HG03442 (cell line): ENCODE results near the gene LCN10.
"Not testable (repeated sequence)": the region's sequence is repeated elsewhere in the genome, so short reads cannot be mapped to it uniquely, and the experiment has no call there.

Source experiments
- ATAC-seq: cut with Tn5 transposase; IDR thresholded peaks from one replicate; pipeline ENCODE4 v1.9.1; 2021; ENCODE audit warnings: mild to moderate bottlenecking, moderate library complexity; ENCODE audit not compliant: unreplicated experiment

Gene LCN10

DNA sequence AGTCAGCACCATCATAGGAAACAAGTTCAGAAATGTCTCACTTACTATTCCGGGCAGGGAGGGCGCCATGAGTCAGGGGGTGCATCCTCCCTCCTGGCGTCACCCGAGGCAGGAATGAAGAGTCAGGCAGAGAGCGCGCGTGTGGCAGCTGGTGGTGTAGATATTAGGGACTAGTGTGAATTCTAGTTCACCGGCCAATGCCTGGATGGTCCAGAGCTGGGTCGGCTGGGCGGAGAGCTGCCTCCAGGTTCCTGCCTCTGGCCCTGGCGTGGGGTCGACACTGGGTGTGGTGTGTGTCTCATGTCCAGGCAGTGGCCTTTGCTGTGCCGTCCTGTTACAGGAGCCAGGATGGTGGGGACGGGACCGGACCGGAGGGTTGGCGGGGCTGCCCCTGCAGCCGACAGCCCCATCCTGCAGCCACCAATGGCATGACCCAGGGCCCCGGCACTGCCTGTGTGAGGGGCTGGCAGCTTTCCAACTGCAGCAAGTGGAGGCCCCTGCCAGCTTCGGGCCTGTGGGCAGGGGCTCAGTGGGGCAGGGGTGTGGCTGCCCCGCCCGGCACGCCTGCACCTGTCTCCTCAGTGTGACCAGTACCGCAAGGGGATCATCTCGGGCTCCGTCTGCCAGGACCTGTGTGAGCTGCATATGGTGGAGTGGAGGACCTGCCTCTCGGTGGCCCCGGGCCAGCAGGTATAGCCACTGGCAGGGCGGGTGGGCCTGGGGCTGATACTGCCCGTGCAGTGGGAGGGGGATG is 21.2 kb downstream of the LCN10 start:
- no peak for ATAC-seq

DNA sequence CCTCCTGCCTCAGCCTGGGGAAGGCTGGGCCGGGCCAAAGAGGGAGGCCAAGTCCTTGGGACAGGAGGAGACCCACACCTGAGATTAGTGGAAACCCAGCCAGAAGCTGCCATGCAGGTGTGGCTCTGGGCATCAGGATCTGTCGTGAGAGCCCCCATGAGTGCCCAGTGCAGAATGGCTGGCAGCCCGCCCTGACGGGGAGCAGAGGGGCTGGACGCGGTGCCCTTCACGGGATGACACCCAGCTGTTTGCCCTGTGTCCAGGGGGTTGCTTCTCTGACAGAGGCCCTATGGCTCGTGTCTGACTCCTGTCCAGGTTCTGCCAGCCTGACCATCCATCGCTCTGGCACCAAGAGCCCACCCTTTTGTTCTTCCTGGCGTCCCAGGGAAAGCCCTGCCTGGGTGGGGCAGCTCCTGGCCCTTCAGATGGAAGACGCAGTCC is 21.8 kb downstream of the LCN10 start:
- ATAC-seq: no peak

DNA sequence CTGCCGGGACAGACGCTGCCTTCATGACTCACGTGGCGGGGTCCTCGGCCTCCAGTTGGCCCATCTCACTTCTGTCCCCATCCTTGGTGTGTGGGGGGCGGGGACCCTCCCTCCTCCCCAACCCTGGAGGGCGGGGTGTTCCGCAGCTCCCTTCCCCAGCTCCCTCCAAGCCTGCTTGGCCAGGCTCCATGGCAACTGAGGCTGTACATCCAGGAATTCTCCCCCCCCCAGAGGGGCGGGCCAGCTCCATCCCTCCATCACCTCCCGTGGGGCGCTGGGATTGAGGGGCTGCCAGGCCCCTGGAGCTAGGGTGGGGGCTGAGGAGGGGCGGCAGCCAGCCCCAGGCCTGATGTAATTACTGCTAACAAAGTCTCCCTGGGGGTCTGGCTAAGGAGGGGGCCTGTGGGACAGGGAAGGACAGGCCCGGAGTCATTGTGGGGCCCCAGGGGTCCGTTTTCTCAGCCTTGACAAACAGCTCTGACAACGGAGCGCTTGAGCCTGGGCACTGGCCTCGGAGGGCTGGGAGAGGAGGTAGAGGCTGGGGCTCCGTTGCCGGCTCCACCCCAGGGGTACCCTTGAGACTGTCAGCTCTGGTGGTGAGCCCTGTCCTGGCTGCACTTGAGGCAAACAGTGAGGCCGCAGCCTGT is 22.4 kb downstream of the LCN10 start:
- ATAC-seq: no peak

DNA sequence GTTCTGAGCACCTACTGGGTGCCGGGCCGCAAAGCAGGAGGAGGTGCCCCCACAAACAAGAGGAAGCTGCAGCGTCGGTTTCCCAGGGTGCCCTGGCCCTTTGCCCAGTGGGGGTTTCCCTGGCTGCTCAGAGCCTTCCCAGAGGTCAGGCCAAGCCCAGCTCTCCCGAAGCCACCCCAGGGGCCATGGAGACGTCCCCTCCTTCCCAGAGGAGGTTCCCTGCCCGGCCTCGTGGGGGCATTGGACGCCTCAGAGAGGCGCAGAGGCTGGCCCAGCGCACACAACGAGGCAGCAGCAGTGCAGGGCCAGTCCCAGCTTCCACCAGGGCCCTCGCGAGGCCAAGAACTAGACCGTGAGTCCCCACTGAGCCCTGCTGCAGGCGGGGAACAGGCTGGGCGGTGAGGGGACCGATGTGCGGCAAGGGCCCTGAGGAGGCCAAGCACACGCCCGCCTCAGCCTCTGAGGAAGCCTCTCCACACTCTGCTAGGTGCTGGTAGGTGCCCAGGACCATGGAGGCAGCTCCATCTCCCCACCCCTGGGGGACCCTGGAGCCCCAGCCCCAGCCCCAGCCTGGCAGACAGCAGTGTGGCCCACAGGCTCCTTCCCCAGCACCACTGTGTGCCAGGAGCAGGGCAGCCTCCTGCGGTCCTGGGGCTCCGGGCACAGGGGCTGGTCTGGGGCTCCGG is 23.4 kb downstream of the LCN10 start:
- ATAC-seq: no peak

DNA sequence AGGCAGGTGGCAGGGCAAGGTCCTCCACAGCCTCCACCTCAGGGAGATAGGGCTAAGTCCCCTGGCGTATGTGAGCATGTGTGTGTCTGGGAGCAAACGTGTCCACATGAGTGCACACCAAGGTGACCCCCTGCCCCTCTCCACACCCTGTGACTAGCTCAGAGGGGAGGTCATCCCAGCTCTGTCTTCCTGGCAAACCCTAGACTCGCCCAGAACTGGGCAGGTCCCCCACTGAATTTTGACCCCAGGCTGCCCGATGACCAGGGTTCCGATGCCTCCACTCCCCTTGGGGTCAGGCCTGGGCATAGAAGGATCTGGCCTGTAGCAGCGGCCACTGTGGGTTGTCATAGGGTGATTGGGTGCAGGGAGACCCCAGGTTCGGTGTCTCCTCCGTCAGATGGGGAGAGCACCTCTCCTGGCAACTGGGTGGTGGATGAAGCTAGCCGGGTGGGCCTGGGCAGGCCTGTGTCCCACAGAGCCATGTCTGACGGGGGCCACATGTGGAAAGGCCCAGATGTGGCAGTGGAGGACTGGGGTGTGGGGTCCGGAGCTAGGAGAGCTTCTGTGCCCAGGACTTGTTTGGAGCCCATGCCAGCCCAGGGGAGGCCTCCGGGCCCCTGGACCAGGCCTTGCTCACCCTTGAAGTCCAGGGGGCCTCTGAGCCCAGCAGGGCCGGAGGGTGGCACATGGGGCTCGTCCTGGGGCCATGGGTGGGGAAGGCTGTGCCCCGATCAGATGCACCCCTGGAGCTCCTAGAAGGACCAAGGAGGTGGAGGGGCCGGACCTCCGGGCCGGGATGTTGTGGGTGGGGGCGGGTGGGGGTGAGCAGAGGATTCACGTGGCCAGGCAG is 24.2 kb downstream of the LCN10 start:
- ATAC-seq: no peak

DNA sequence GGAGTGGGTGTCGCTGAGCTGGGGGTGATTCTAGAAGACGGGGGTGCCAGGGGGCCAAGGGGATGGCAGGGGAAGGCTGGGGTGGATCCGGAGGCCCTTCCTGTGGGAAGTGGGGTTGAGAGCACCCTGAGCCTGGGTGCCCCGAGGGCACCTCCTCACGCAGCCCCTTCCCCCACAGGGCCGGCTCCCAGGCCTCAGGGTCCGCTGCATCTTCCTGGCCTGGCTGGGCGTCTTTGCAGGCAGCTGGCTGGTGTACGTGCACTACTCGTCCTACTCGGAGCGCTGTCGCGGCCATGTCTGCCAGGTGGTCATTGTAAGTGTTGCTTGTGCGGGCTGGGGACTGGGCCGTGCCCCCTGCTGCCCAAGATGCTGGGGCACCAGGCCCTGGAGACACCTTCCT is 25.3 kb downstream of the LCN10 start:
- no peak for ATAC-seq

DNA sequence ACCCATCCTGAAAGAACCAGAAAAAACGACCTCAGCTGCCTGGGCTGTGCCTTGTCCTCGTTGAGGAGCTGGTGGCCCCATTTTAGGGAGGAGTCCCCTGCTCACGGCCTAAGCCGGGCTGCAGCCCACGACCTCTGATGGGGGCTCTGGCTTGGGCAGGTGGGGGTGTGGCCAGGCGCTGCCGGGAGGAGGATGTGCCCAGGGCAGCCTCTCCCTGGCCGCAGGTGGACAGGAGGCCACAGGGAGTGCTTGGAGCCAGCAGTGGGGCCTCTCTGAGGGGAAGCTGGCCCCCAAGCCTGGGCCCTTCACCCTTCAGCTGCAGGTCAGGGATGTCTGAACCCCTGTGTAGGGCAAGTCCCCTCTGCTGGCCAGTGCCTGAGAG is 27.9 kb downstream of the LCN10 start:
- ATAC-seq: no peak

DNA sequence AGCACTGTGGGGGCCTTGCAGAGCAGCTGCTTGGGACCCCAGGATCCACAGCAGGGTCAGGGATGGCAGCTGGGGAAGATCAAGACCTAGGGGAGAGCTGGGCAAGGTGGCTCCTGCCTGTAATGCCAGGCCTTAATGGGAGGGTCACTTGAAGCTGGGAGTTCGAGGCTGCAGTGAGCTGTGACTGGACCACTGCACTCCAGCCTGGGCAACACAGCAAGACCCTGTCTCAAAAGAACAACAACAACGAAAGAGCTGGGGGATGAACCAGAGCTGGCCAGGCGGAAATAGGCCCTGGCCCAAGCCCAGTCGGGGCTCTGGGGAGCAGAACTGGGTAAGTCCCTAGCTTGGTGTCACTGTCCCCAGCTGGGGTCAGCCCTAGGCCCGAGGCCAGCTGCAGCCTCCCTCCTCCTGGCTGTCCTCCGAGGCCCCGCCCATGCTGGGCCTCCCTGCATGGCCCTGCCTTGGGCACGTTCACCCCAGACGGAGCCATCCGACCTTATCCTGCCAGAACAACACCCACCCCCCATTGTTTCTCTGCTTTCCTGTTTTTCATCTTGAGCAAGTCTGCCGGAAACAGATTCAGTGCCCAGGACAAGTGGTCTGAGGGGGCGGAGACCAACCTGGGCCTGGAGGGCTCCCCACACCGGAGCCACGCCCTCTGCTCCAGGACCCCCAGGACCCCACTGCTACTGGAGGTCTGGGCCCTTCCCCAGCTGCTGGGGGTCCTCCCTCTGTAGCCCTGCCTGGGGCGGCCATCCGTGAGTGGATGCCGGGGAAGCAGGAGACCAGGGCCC is 28.4 kb downstream of the LCN10 start:
- ATAC-seq: no peak

DNA sequence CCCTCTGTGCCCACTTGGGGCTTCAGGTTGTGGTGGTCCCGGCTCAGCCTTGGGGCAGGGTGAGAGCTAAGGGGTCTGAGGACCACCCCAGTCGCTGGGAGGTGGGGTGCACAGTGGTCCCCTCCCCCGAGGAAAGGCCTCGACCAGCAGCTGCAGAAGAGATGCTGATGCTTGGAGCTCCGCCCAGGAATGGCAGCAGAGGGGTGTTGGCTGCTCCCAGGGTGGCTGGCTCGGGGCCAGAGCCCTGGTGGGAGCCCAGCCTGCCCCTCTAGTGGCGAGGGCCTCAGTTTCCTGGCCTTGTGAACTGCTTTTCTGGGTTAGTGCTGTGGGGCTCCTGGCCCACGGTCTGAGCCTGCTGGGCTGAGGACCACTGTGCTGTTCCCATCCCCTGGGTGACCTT is 29.2 kb downstream of the LCN10 start:
- no peak for ATAC-seq

DNA sequence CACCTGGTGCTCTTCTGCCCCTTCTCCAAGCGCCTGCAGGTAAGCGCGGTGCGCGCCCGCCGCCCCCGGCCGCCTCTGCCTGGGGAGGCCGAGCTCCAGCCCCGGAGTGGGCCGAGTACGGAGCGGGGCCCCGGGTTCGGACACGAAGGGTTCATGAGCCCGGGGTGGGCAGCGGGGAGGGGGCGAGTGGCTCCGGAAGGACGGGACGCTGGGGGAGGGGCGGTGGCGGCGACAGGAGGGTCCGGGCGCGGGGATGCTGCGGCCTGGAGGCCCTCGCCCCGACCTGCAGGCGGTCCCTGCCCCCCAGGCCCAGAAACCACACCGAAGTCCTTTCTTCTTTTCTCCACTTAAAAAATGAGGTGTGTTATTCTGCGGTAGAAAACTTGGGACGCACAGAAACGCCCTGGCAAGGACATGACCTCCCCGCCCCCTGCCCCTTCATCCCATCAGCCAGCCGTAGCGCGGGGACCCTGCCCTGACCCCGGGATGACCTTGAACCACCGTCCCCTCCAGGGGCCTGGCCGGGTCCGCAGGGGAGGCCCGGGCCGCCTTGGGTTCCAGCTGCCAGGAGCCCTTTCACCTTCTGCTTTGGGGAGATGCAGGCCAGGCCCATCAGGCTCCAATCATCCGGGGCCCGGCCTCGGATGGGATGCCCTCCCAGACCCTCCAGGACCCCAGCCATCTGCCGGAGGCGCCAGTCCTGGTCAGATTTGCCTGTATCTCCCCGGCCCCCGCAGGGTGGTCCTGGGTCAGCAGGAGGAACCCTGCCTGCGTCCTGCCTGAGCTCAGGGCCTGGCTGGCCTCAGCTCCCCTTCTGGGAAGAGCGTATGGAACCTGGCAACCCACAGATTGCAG is 29.8 kb downstream of the LCN10 start:
- ATAC-seq: no peak

DNA sequence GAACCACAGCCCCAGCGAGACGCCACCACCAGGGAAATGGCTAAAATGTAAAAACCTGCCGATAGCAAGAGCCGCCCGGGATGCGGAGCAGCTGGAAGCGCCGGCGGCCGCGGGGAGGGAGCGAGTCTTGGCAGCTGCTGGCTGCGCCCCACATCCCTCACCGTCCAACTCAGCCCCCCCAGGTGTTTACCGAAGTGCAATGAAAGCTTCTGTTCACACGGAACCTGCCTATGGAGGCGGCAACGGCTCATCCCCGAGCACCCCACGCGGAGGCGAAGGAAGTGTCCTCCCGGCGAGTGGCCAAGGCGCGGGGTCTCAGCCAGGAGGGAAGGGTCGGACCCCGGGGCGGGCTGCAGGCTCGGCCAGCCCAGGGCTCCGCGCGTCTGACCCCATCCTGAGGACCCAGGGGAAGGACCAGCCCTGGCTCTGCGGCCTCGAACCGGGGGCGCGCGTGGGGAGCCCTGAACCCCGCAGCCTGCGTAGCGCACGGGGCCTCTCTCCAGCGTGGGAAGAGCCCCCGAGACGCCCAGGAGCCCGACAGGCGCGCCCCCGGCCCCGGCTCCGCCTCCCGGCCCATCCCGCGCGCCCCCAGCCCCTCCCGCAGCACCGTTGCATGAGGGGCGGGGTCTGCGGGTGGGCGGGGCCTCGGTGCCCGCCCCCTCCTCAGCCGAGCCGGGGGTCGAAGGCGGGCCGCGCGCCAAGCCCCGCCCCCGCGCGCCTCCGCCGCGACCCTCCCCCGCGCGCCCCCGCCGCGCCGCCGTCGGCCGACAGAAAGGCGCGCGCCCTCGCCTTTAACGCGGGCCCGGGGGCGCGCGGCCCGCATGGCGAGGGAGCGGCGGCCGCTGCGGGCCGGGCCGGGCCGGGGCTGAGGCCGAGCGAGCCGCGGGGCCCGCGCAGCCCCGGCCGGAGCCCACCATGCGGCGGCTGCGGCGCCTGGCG is 30.7 kb downstream of the LCN10 start, which contains the start of gene DIPK1B:
Gene DIPK1B (plus strand): TSS at position 822 of the 939 bp plus-strand sequence. CDS start 94 bp downstream, at position 916.
- ATAC-seq: no peak

DNA sequence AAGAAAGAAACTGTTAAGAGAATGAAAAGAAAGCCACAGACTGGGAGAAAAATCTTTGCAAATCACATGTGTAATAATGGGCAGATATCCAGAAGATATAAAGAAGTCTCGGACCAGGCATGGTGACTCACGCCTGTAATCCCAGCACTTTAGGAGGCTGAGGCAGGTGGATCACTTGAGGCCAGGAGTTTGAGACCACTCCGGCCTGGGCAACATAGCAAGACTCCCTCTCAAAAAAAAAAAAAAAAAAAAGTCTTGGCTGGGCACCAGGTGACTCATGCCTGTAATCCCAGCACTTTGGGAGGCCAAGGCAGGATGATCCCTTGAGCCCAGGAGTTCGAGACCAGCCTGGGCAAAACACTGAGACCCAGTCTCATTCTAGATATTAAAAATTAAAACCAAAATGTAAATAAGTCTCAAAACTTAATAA is 31.5 kb downstream of the LCN10 start:
- not testable (repeated sequence) for ATAC-seq

DNA sequence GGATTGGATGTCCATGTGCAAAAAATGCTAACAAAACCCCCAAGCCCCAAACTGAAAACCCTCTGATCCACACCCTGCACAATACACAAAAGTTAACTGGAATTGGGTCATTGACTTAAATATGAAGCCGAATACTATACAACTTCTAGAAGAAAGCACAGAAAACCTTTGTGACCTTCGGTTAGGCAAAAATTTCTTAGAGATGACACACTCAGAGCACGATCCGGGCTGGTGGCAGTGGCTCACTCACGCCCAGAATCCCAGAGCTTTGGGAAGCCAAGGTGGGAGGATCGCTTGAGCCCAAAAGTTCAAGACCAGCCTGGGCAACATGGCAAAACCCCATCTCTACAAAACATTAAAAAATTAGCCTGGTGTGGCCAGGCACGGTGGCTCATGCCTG is 32.2 kb downstream of the LCN10 start:
- no peak for ATAC-seq

DNA sequence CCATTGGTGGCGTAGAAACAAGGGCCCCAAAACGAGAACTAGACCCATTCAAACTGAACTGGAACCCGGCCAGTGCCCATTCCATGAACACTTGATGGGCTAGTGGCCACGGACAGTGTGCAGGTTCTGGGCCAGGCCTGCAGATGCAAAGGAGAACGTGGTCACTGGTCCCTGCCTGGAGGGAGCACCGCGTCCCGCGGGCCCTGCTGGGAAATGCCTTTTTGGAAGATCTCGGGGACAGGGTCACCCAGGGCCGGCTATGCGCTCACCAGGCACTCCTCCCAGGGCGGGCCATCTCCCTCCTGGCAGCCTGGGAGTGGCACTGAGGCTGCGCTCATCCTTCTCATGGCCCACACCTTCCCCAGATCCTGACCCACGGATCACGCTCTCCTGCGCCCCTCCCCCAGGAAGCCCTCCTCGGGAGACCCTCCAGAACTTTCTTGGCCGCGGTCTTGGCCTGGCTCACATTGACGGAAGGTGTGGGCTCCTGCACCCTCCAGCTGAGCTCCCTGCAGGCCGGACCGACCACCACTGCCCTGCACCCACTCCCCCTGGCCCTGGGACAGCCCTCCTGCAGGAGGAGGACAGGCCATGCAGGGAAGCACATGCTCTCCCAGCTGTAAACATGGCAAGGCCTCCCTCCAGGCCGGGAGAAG is 33.2 kb downstream of the LCN10 start:
- no peak for ATAC-seq

DNA sequence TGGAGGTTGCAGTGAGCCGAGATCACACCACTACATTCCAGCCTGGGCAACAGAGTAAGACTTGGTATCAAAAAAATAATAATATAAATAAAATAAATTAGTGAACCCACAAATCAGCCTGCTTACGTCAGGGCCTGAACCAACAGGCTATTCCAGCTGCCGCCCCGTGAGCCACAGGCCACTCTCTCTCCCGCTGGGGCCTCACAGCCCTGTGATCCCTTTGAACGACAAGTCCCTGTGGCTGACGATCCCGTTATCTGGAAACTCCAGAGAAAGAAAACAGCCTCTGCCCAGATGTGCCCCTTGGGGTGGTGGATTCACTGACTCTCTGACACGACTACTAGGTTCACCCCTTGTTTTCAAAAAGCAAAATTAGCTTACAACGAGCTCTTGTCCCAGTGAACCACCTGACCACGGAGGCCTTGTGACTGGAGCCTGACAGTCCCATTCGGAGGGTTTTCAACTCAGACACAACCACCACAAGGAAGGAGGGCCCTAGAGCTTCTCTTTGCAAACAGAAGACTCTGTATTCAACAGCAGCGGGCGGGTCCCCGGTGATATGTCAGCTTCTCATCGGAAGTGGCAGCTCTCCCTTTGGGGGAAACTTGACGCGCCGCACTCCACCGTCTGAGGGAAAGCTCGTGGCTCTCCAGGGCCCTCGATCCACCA is 34.8 kb downstream of the LCN10 start:
- no peak for ATAC-seq

DNA sequence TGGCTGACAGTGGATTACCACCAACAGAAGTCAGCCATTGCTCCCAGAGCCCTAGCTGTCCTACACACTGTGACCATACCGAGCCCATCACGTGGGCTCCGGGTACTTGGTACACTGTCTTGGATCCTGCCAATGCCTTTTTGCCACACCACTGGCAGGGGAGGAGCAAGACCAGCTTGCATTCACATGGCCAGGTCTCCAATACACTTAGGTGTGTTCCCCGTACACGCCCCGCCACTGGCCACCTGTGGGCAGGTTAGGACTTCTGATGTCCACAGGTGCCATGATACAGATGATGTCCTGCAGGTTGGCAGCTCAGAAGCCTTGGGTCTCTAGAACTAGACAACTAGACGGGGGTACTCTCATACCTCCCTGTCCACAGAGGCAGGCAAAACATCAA is 35.7 kb downstream of the LCN10 start:
- no peak for ATAC-seq

DNA sequence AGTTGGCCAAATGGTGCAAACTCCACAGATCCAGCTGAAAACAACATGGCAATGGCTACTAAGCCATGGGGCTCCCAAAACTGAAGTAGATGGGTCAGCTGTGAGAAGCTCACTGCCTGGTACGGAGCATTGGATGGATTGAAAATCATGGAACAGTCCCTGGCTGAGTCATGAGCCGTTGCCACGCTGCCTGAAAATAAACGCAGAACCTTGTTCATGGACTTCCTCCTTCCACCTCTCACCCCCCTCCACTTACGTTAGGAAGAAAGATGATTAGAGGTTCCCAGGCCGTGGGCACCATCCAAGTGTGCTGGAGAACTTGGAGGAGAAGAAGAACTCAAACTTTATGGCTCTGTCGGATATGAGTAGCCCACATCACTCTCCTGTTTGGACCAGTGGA is 37.2 kb downstream of the LCN10 start:
- ATAC-seq: no peak
